Measurements from ENCODE around the gene NELL2. TPM values are rescaled to one million over a fixed set of nuclear protein-coding genes. Genes with fewer than 3 reads are reported as not detected.

NELL2 gene
- total and polyA plus RNA-seq, 9 of the 15 experiments (the other 6 are each of a cell fraction or from before 2014, with no cell fraction given): 0.32 to 1.1 (median 0.53) TPM

DNA sequence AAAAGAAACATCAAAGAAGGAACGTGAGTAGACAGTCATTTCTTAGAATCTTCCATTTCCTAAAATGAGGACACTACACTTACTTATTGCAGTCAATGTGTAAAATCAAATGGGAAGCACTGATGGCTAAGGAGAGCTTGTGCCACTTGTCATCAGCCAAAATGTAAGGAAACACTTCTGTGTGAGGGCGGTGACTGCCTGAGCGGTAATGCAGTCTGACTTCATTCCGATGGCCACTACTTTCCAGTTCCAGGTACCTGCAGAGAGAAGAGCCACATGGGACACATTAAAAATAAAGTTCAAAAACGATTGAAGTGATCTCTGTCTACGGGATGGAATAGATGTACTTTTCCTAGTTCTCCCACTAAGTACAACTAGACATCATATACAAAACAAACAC, 96.3 kb downstream of the NELL2 start:
- 0% methylated on average over 6 of the region's 6 CpGs for WGBS (ENCODE audit: insufficient coverage, low coverage, missing lambda C conversion rate)
- H3K79me2 ChIP-seq (ENCODE audit: control insufficient read depth, insufficient read depth, low read length): no peaks in the 10 kb centered on the region
- FAIRE-seq (no peak), DNase-seq (ENCODE audit: extremely low read depth in 1 of 4, low spot score in 3 of 4) (no peak), ATAC-seq (no peak)
- no peak overlapping the region for H3K4me2 ChIP-seq (ENCODE audit: insufficient read depth, low read length)
- CTCF ChIA-PET (ENCODE audit: low intra/inter-chr PET ratio): no interaction called here
- H3K9me1 ChIP-seq (ENCODE audit: control insufficient read depth, insufficient read depth, low read length): no peaks in the 10 kb centered on the region
- H3K4me1 ChIP-seq (replicated peaks in 1 of 2; ENCODE audit: control insufficient read depth in 2 of 2, insufficient read depth in 2 of 2, low read length in 2 of 2): no peaks in the 10 kb centered on the region
- no peak overlapping the region for H3K27ac ChIP-seq (ENCODE audit: extremely low read depth, low read depth, low read length)
- H2AFZ ChIP-seq (ENCODE audit: low read depth, low read length): no peak overlapping the region
- no peaks in the 10 kb centered on the region for H4K20me1 ChIP-seq (replicated peaks; ENCODE audit: control insufficient read depth, insufficient read depth, low read length)
- intact Hi-C loops (cut with micrococcal nuclease) (loop anchor here (5.0 kb wide), 1 partner anchor 148 kb away; no protein-coding TSS in a partner anchor), in situ Hi-C loops (cut with MboI) (no loop called here)
- no peaks in the 10 kb centered on the region for H3K9me3 ChIP-seq (replicated peaks; ENCODE audit: control insufficient read depth, insufficient read depth, low read depth, low read length)
- TF ChIP-seq RCOR1 (IDR thresholded peaks at IDR 0.05; ENCODE audit: borderline replicate concordance in 1 of 2, low read depth in 2 of 2, low read length in 2 of 2): no peak
- TF ChIP-seq CHD4 (IDR thresholded peaks at IDR 0.05; ENCODE audit: insufficient read depth, insufficient replicate concordance, low read depth, low read length, poor library complexity, severe bottlenecking): no peak
- TF ChIP-seq, protein P1, sequence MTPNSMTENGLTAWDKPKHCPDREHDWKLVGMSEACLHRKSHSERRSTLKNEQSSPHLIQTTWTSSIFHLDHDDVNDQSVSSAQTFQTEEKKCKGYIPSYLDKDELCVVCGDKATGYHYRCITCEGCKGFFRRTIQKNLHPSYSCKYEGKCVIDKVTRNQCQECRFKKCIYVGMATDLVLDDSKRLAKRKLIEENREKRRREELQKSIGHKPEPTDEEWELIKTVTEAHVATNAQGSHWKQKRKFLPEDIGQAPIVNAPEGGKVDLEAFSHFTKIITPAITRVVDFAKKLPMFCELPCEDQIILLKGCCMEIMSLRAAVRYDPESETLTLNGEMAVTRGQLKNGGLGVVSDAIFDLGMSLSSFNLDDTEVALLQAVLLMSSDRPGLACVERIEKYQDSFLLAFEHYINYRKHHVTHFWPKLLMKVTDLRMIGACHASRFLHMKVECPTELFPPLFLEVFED (CRISPR knock-in tag; conservative IDR thresholded peaks at IDR 0.05): no peak
- no peak for TF ChIP-seq THRAP3 (IDR thresholded peaks at IDR 0.05; ENCODE audit: borderline replicate concordance)
- TF ChIP-seq NR3C1 (CRISPR knock-in tag; IDR thresholded peaks at IDR 0.05): no peak
- TF ChIP-seq HSF4 (CRISPR knock-in tag; IDR thresholded peaks at IDR 0.05; ENCODE audit: borderline replicate concordance): no peak
- TF ChIP-seq, protein P2, sequence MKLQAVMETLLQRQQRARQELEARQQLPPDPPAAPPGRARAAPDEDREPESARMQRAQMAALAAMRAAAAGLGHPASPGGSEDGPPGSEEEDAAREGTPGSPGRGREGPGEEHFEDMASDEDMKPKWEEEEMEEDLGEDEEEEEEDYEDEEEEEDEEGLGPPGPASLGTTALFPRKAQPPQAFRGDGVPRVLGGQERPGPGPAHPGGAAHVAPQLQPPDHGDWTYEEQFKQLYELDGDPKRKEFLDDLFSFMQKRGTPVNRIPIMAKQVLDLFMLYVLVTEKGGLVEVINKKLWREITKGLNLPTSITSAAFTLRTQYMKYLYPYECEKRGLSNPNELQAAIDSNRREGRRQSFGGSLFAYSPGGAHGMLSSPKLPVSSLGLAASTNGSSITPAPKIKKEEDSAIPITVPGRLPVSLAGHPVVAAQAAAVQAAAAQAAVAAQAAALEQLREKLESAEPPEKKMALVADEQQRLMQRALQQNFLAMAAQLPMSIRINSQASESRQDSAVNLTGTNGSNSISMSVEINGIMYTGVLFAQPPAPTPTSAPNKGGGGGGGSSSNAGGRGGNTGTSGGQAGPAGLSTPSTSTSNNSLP (IDR thresholded peaks at IDR 0.05; ENCODE audit: borderline replicate concordance, low read depth, low read length): no peak
- no peak for TF ChIP-seq FOXP1 (CRISPR knock-in tag; IDR thresholded peaks at IDR 0.05)
- no peak for TF ChIP-seq XRCC5 (IDR thresholded peaks at IDR 0.05; ENCODE audit: low read depth, low read length)
- TF ChIP-seq, protein P3, sequence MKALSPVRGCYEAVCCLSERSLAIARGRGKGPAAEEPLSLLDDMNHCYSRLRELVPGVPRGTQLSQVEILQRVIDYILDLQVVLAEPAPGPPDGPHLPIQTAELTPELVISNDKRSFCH (CRISPR knock-in tag; IDR thresholded peaks at IDR 0.05): no peak
- TF ChIP-seq, protein P3 (tag; IDR thresholded peaks at IDR 0.05): no peak
- no peak for TF ChIP-seq HNRNPK (IDR thresholded peaks at IDR 0.05; ENCODE audit: low read depth, low read length, poor library complexity, severe bottlenecking)
- no peak for TF ChIP-seq HNRNPLL (IDR thresholded peaks at IDR 0.05; ENCODE audit: low read depth, low read length, poor library complexity, severe bottlenecking)
- no peak for TF ChIP-seq MAFG (tag; conservative IDR thresholded peaks at IDR 0.05)
- no peak for TF ChIP-seq SRSF3 (IDR thresholded peaks at IDR 0.05; ENCODE audit: insufficient read depth, low read length)
- TF ChIP-seq ZNF253 (CRISPR knock-in tag; conservative IDR thresholded peaks at IDR 0.05): no peak
- no peak for TF ChIP-seq BRD4 (IDR thresholded peaks at IDR 0.05)
- TF ChIP-seq PYGO2 (tag; IDR thresholded peaks at IDR 0.05): no peak
- H3K9ac ChIP-seq (ENCODE audit: insufficient read depth in 1 of 2, low read depth in 2 of 2, low read length in 2 of 2): no peak overlapping the region
- POLR2A ChIA-PET: no interaction called here
- H3K36me3 ChIP-seq (ENCODE audit: control insufficient read depth, insufficient read depth, low read length): no peaks in the 10 kb centered on the region
- no peaks in the 10 kb centered on the region for H3K27me3 ChIP-seq (ENCODE audit: control insufficient read depth in 2 of 2, insufficient read depth in 2 of 2, low read length in 2 of 2)
- BruUV-seq (replicated peaks): no TSS peak
- H3K4me3 ChIP-seq: no peak overlapping the region

Data from K562 (cell line).